ENCODE data around the gene B3GNT3. TPM values are rescaled to one million over a fixed set of nuclear protein-coding genes. Genes with fewer than 3 reads are reported as not detected.

Gene B3GNT3
- total and polyA plus RNA-seq, 10 donors, result 0.05 to 1.6 (median 0.75) TPM; not detected in 3

DNA sequence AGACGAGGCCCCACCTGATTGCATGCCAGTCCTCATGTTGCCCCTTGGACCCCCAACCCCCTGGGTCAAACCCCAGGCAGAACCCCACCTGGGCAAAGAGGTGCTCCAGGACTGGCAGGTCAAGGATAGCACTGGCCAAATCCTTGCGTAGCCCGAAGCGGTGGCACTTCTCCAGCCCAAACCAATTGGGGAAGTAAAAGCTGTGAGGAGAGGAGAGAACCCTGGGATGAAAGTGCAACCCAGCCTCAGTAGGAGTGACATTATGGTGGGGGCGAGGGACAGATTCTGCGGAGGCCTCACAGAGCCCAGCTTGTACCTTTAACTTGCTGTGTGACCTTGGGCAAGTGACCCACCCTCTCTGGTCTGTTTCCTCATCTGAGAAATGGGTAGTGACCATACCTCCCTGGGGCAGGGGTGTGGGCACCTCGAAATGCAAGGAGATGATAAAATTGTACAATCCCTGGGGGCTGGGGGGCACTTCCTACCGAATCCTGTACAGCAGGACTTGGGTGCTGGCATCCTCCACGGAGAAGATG lies 48.4 kb downstream of the B3GNT3 start:
- Histone ChIP-seq H3K27ac (peak overlapping the region in 3 of 8 donors; percentile 98 to 100 (median 98)), H3K36me3 (peaks cover 4 to 63% (median 59%) of the 10 kb centered on the region in 6 donors), H3K4me1 (peaks cover 25 to 70% (median 53%) of the 10 kb centered on the region in 6 donors), H3K4me3 (no peak overlapping the region), H3K27me3 (replicated peaks in 1 of 7) (no peaks in the 10 kb centered on the region), H3K9me3 (no peaks in the 10 kb centered on the region)
- intact Hi-C loops (cut with DNase I; ENCODE audit: low total_unique reads), result no loop called here
- DNase-seq, result no peak
- TF ChIP-seq POLR2AphosphoS5 (IDR thresholded peaks at IDR 0.05), result no peak
- TF ChIP-seq, protein P1, sequence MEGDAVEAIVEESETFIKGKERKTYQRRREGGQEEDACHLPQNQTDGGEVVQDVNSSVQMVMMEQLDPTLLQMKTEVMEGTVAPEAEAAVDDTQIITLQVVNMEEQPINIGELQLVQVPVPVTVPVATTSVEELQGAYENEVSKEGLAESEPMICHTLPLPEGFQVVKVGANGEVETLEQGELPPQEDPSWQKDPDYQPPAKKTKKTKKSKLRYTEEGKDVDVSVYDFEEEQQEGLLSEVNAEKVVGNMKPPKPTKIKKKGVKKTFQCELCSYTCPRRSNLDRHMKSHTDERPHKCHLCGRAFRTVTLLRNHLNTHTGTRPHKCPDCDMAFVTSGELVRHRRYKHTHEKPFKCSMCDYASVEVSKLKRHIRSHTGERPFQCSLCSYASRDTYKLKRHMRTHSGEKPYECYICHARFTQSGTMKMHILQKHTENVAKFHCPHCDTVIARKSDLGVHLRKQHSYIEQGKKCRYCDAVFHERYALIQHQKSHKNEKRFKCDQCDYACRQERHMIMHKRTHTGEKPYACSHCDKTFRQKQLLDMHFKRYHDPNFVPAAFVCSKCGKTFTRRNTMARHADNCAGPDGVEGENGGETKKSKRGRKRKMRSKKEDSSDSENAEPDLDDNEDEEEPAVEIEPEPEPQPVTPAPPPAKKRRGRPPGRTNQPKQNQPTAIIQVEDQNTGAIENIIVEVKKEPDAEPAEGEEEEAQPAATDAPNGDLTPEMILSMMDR (IDR thresholded peaks at IDR 0.05 in 8 of 11, conservative IDR thresholded peaks at IDR 0.05 in 3 of 11), result no peak
- no peak for TF ChIP-seq POLR2A (IDR thresholded peaks at IDR 0.05)
- 78 to 88% (median 83%) methylated on average over 8 to 9 of the region's 9 CpGs for WGBS, 5 donors

DNA sequence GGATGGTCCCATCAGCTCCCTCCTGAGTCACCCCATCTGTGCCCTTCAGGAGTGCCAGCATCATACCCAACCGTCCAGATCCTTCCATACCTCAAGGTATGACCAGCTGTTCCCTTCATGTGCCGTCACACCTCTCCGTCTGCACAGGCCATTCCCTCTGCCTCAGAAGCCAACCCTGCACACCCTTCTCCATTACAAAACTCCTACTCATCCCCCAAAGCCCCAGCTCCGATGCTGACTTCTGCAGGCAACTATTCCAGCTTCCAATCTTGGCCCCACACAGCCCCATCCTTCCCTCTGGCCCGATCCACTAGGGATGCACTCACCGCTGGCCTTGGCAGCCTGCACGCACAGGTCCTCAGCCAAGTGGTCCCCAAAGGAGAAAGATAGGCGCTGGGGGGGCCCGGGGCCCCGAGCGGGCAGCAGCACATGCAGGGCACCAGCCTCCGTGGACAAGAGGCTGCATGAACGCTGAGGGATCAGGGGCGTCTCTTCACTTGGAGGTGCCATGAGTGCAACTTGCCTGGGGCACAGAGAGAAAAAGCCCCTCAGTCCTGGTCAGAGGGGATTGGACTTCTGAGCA lies 49.1 kb downstream of the B3GNT3 start:
- Histone ChIP-seq H3K27ac (peak overlapping the region in 3 of 8 donors; percentile 98 to 100 (median 98)), H3K9me3 (no peaks in the 10 kb centered on the region), H3K4me1 (peaks cover 30 to 76% (median 60%) of the 10 kb centered on the region in 6 donors), H3K36me3 (peaks cover 4 to 57% (median 53%) of the 10 kb centered on the region in 6 donors), H3K4me3 (peak overlapping the region in 1 of 8 donors; percentile 5), H3K27me3 (replicated peaks in 1 of 7) (no peaks in the 10 kb centered on the region)
- intact Hi-C loops (cut with DNase I; ENCODE audit: low total_unique reads), result no loop called here
- TF ChIP-seq, protein P1 (IDR thresholded peaks at IDR 0.05 in 8 of 11, conservative IDR thresholded peaks at IDR 0.05 in 3 of 11), result no peak
- TF ChIP-seq POLR2A (IDR thresholded peaks at IDR 0.05) (no peak), POLR2AphosphoS5 (IDR thresholded peaks at IDR 0.05) (no peak)
- DNase-seq, result no peak
- WGBS, 5 donors, result 79 to 94% (median 88%) methylated on average over 11 to 14 of the region's 14 CpGs

DNA sequence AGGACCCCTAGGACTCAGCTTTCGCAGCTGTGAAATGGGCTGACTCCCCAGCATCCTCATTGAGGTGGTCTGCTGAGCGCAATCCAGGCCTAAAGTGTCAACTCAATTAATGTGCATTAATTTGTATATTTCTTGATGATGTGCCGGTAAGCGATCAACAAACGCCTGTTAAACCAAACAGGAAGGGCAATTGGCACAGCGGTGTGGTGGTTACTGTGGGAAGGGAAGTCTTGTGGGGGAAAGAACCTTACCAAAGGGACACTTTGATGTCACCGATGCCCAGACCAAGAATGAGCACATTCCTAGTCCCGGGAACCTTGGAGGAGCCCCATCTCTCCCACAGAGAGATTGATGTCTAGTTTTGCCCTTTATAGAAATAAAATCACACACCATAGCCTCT lies 51.2 kb downstream of the B3GNT3 start:
- intact Hi-C loops (cut with DNase I; ENCODE audit: low total_unique reads), result no loop called here
- Histone ChIP-seq H3K27ac (peak overlapping the region in 7 of 8 donors; percentile 94 to 100 (median 98)), H3K27me3 (replicated peaks in 1 of 7) (no peaks in the 10 kb centered on the region), H3K4me1 (peaks cover 52 to 98% (median 81%) of the 10 kb centered on the region in 6 donors), H3K36me3 (peaks cover 3 to 36% (median 31%) of the 10 kb centered on the region in 6 donors), H3K9me3 (no peaks in the 10 kb centered on the region), H3K4me3 (peak overlapping the region; percentile 34 to 86 (median 58))
- peak; percentile 74 for DNase-seq
- TF ChIP-seq, protein P1 (IDR thresholded peaks at IDR 0.05 in 8 of 11, conservative IDR thresholded peaks at IDR 0.05 in 3 of 11), result no peak
- TF ChIP-seq POLR2AphosphoS5 (IDR thresholded peaks at IDR 0.05), result peak in 1 of 3 donors; percentile 28
- 27 to 53% (median 42%) methylated on average over 8 of the region's 8 CpGs for WGBS, 5 donors

Measured in spleen (tissue), 11 donors.